Glomerular endothelial cell (primary cell): ENCODE measurements around the gene NRN1L. TPM values are rescaled to one million over a fixed set of nuclear protein-coding genes. Genes with fewer than 3 reads are reported as not detected.
"Not testable (repeated sequence)": the region's sequence is repeated elsewhere in the genome, so short reads cannot be mapped to it uniquely, and the experiment has no call there.

ENCODE experiments used
- DNase-seq: peaks from one replicate; pipeline ENCODE4 v3.0.0-alpha.2; 2011; ENCODE audit warnings: low read depth, low spot score; ENCODE audit errors: extremely low read depth
- total RNA-seq: library from RNA; depleted of rRNA; stranded (reverse); fragments of >200 nt; gene quantifications from 2 replicates; pipeline ENCODE4 v1.2.3, GENCODE V29; 2015

Gene NRN1L
- total RNA-seq, 1 donor from 2014 or later: 0.76 TPM

GRCh38 chr16:67860589-67861398 is 23.9 kb upstream of the NRN1L start:
- no peak for DNase-seq

- no peak for DNase-seq
These were observed 22.8 kb upstream of the NRN1L start for GRCh38 chr16:67861877-67862276.

- DNase-seq: no peak
These were observed 21.8 kb upstream of the NRN1L start for GRCh38 chr16:67862623-67863583.

GRCh38 chr16:67864044-67864443 is 20.6 kb upstream of the NRN1L start:
- DNase-seq: not testable (repeated sequence)

GRCh38 chr16:67864594-67864993 is 20.1 kb upstream of the NRN1L start:
- DNase-seq: no peak

GRCh38 chr16:67865318-67865717 is 19.4 kb upstream of the NRN1L start:
- no peak for DNase-seq

GRCh38 chr16:67868290-67868689 is 16.4 kb upstream of the NRN1L start:
- DNase-seq: no peak

- no peak for DNase-seq
These were observed 15.0 kb upstream of the NRN1L start for GRCh38 chr16:67869653-67870052.

GRCh38 chr16:67871256-67871655 is 13.4 kb upstream of the NRN1L start:
- DNase-seq: no peak

GRCh38 chr16:67872131-67872630 is 12.5 kb upstream of the NRN1L start:
- no peak for DNase-seq

GRCh38 chr16:67872631-67873434 is 11.9 kb upstream of the NRN1L start, which contains the start of gene EDC4:
EDC4 (plus strand) TSS chr16:67873052; CDS start chr16:67873262, 210 bp downstream.
- no peak for DNase-seq

GRCh38 chr16:67873435-67874370 is 11.0 kb upstream of the NRN1L start:
- DNase-seq: no peak

GRCh38 chr16:67874372-67874771 is 10.3 kb upstream of the NRN1L start:
- no peak for DNase-seq

- DNase-seq: no peak
These were observed 7.6 kb upstream of the NRN1L start for GRCh38 chr16:67877064-67877463.

GRCh38 chr16:67878232-67878631 is 6.5 kb upstream of the NRN1L start:
- DNase-seq: no peak

- DNase-seq: no peak
These were observed 5.8 kb upstream of the NRN1L start for GRCh38 chr16:67878846-67879245.

- no peak for DNase-seq
These were observed 5.2 kb upstream of the NRN1L start for GRCh38 chr16:67879462-67879861.

- no peak for DNase-seq
These were observed 4.7 kb upstream of the NRN1L start for GRCh38 chr16:67879936-67880335.

GRCh38 chr16:67880584-67880983 is 4.1 kb upstream of the NRN1L start:
- DNase-seq: no peak
